ENCODE measurements around the gene NHSL2. TPM values are rescaled to one million over a fixed set of nuclear protein-coding genes. Genes with fewer than 3 reads are reported as not detected.
A peak's percentile ranks its signal among the peaks of the same experiment; 100 is the strongest.

The NHSL2 gene
- total RNA-seq, 1 donor from 2014 or later = 58.1 TPM

DNA sequence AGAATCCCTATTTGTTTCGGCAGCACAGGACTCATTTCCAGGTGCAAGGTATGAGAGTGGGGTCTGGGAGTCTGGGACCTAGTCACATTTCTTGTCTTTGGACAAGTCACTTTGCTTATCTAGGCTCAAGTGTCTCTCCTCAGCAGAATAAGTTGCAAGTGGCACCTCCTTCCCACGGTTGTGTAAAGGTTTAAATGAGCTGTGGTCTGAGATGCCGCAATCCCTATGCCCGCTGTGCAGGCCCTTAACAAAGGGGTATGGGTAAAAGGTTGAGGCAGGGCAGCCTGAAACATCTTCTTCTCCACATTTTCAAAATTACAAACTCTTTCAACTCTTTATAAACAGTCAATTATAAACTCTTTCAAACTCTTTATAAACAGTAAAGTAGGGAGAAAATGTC is 127.4 kb downstream of the NHSL2 start:
- Histone ChIP-seq H3K9me3 (peaks cover 0 to 20% of the 10 kb centered on the region in 2 donors), H3K27ac (no peak overlapping the region), H3K4me3 (no peak overlapping the region), H3K27me3 (no peaks in the 10 kb centered on the region), H3K4me1 (peaks cover 0 to 7% of the 10 kb centered on the region in 2 donors), H3K36me3 (no peaks in the 10 kb centered on the region)
- TF ChIP-seq CTCF (IDR thresholded peaks at IDR 0.05) = no peak
- intact Hi-C loops (cut with DNase I) = no loop called here
- DNase-seq (ENCODE audit: low spot score in 2 of 2) = no peak

GRCh38 chrX:72038868-72039267 is 128.2 kb downstream of the NHSL2 start:
- Histone ChIP-seq H3K9me3 (peaks cover 0 to 12% of the 10 kb centered on the region in 2 donors), H3K36me3 (no peaks in the 10 kb centered on the region), H3K27me3 (no peaks in the 10 kb centered on the region), H3K4me3 (no peak overlapping the region), H3K4me1 (peaks cover 0 to 7% of the 10 kb centered on the region in 2 donors), H3K27ac (no peak overlapping the region)
- DNase-seq (ENCODE audit: low spot score in 2 of 2) = no peak
- TF ChIP-seq CTCF (IDR thresholded peaks at IDR 0.05) = no peak
- intact Hi-C loops (cut with DNase I) = no loop called here

- no peaks in the 10 kb centered on the region for H3K27me3 ChIP-seq
- DNase-seq (ENCODE audit: low spot score in 2 of 2) = peak in 1 of 2 donors; percentile 16
- intact Hi-C loops (cut with DNase I) = no loop called here
- H3K9me3 ChIP-seq = peaks cover 0 to 12% of the 10 kb centered on the region in 2 donors
- H3K4me3 ChIP-seq = no peak overlapping the region
- peaks cover 6 to 13% of the 10 kb centered on the region in 2 donors for H3K4me1 ChIP-seq
- TF ChIP-seq CTCF (IDR thresholded peaks at IDR 0.05) = no peak
- peak overlapping the region in 1 of 2 donors; percentile 3 for H3K27ac ChIP-seq
- H3K36me3 ChIP-seq = no peaks in the 10 kb centered on the region
These were observed 129.9 kb downstream of the NHSL2 start for GRCh38 chrX:72040506-72040905.

- intact Hi-C loops (cut with DNase I) = no loop called here
- Histone ChIP-seq H3K9me3 (peaks cover 0 to 5% of the 10 kb centered on the region in 2 donors), H3K4me1 (peaks cover 8 to 14% of the 10 kb centered on the region in 2 donors), H3K27me3 (no peaks in the 10 kb centered on the region), H3K36me3 (no peaks in the 10 kb centered on the region), H3K27ac (peak overlapping the region; percentile 67 to 73), H3K4me3 (no peak overlapping the region)
- TF ChIP-seq CTCF (IDR thresholded peaks at IDR 0.05) = no peak
- DNase-seq (ENCODE audit: low spot score in 2 of 2) = peak in 1 of 2 donors; percentile 39
These were observed 130.5 kb downstream of the NHSL2 start for GRCh38 chrX:72041176-72041575.

DNA sequence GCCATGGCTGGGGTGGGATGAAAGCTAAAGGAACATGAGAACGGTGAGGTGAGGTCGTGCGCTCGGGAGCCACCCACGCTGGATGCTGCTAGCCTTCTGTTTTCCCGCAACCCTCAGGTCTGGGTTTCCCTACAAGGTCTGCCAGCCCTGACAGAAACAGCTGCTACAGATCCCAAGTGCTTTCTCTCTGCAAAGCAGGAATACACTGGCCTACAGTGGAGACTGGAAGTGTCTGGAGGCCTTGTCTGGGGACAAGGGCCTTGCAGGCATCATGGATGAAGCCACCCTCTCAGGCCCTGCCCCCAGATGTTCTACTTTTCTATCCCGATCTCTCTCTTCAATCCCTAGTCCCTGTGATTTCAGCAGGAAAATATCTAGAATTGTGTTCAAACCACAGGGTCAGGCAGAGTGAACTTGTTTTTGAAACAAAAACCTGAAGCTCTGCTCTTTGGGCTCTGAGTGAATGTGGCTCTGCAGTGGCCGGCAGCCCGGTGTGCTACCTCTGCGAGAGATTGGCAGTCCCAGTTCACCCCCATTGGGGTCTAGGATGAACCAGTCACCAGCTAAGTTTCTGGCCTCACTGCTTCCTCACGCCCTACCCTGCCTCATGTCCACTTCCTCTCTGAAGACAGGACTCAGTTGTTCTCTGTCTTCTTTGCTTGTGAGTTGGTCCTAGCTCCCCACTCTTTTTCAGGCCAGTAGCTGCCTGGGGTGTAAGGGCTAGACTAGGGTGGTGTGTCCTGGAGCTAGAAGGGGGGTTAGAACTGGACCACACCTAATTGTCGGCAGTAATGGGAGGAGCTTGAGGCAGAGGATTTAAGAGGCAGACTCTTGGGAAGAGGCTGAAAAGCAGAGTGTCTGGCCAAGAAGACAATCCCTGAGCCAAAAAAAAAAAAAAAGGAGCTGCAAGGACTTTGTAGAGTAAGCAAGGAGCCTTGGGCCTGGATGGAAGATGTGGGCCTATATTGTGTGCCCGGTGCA is 131.5 kb downstream of the NHSL2 start:
- H3K4me3 ChIP-seq = no peak overlapping the region
- H3K36me3 ChIP-seq = no peaks in the 10 kb centered on the region
- no peak for TF ChIP-seq CTCF (IDR thresholded peaks at IDR 0.05)
- H3K4me1 ChIP-seq = peaks cover 8 to 14% of the 10 kb centered on the region in 2 donors
- DNase-seq (ENCODE audit: low spot score in 2 of 2) = peak in 1 of 2 donors; percentile 54
- no peaks in the 10 kb centered on the region for H3K27me3 ChIP-seq
- H3K27ac ChIP-seq = peak overlapping the region; percentile 67 to 73
- no peaks in the 10 kb centered on the region for H3K9me3 ChIP-seq
- intact Hi-C loops (cut with DNase I) = no loop called here
